Right lobe of liver (tissue), 4 donors: ENCODE data around the gene RGS3.

Experiments
- CTCF ChIP-seq, 4 donors: fragments of 200-600 bp in 3 of 4; fragments of 450-650 bp in 1 of 4; IDR thresholded peaks; one replicate each; pipeline versions ENCODE4 v1.5.1 to v1.8.0; 2016 to 2022; ENCODE audit warnings: antibody characterized with exemption in 4 of 4, mild to moderate bottlenecking in 2 of 4
- POLR2A ChIP-seq: fragments of 450-650 bp; IDR thresholded peaks from one replicate; pipeline ENCODE4 v1.6.1; 2017; ENCODE audit warnings: antibody characterized with exemption, mild to moderate bottlenecking
- donor health status: DM: no; HTN: no; CAD: no.
- donor health status: DM: no; HTN: no; CAD: no.
- donor health status: DM: no; HTN: yes; CAD: no.

DNA sequence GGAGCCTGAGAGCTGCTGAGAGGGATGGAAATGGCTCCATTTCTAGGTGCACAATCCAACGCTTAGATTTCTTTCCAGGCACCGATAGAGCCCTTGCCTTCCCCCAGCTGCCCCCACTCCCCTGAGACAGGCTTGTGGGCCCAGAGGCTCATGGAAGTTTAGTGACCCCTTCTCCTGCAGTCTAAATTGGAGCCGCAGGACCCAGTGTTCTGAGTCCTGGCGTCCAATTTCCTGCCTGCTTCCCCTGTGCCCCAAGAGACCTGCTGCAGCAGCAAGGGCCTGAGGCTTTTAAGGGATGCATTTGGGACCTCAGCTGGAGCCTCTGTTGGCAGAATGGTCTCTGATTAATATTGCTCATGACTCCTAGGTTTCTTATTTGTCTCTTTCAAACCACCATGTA, 61.7 kb downstream of the RGS3 start:
- TF ChIP-seq POLR2A (no peak), CTCF (IDR thresholded peaks at IDR 0.05) (no peak)
